IMR-90 (cell line): ENCODE measurements around the gene TRAF3IP3. TPM values are rescaled to one million over a fixed set of nuclear protein-coding genes. Genes with fewer than 3 reads are reported as not detected.

Experiments used
- ATAC-seq: fragments of 200-7000 bp; cut with Tn5 transposase; 2 replicates; pipeline ENCODE4 v1.9.1; 2020; ENCODE audit warnings: low read depth, mild to moderate bottlenecking, moderate library complexity
- BruUV-seq: library from RNA; stranded (reverse); fragments of 400-500 nt; replicated peaks from 2 replicates; lab custom pipeline; 2021; lab: Mats Ljungman, UMichigan
- CTCF ChIA-PET: fragments of 300-600 bp; formaldehyde crosslinking; extraction: SDS; loops from one replicate; lab custom pipeline; 2021; ENCODE audit warnings: antibody characterized with exemption; lab: Yijun Ruan, JAX
- POLR2A ChIA-PET: fragments of 300-600 bp; sonication (Branson Sonifier 250); formaldehyde crosslinking; loops from one replicate; lab custom pipeline; 2022; ENCODE audit warnings: antibody characterized with exemption; ENCODE audit not compliant: unreplicated experiment; lab: Charles Lee
- DNase-seq: peaks from one replicate; pipeline ENCODE4 v3.0.0; 2013
- H2AFZ ChIP-seq: replicated peaks from 2 replicates; pipeline ENCODE3; 2013; ENCODE audit warnings: low read length, mild to moderate bottlenecking; ENCODE audit not compliant: poor library complexity
- H2AK5ac ChIP-seq: 2 replicates; pipeline ENCODE4 v1.6.1; 2013; ENCODE audit warnings: low read depth, low read length, inconsistent platforms
- H2AK9ac ChIP-seq: replicated peaks from 2 replicates; pipeline ENCODE3; 2013; ENCODE audit warnings: mild to moderate bottlenecking, low read depth, low read length, moderate library complexity; ENCODE audit not compliant: poor library complexity
- H2BK120ac ChIP-seq: 2 replicates; pipeline ENCODE4 v1.6.1; 2013; ENCODE audit warnings: low read depth, low read length, inconsistent platforms
- H2BK15ac ChIP-seq: 3 replicates; pipeline ENCODE4 v1.6.1; 2013; ENCODE audit warnings: low read depth, low read length, inconsistent platforms
- H2BK20ac ChIP-seq: 2 replicates; pipeline ENCODE4 v1.6.1; 2013; ENCODE audit warnings: low read depth, mild to moderate bottlenecking, inconsistent platforms, low read length, moderate library complexity
- H2BK5ac ChIP-seq: 2 replicates; pipeline ENCODE4 v1.6.1; 2013; ENCODE audit warnings: mild to moderate bottlenecking, low read depth, low read length, inconsistent platforms; ENCODE audit not compliant: poor library complexity, severe bottlenecking
- H3K14ac ChIP-seq: replicated peaks from 2 replicates; pipeline ENCODE4 v1.6.1; 2013; ENCODE audit warnings: low read depth, low read length, inconsistent platforms
- H3K18ac ChIP-seq: 2 replicates; pipeline ENCODE4 v1.6.1; 2013; ENCODE audit warnings: low read depth, low read length, control low read depth
- H3K23ac ChIP-seq: 2 replicates; pipeline ENCODE4 v1.6.1; 2013; ENCODE audit warnings: low read depth, low read length, inconsistent platforms
- H3K27ac ChIP-seq: 2 replicates; pipeline ENCODE4 v1.5.1; 2013; ENCODE audit warnings: mild to moderate bottlenecking, control low read depth, low read length; ENCODE audit not compliant: insufficient read depth
- H3K27me3 ChIP-seq: 2 replicates; pipeline ENCODE4 v1.6.1; 2013; ENCODE audit warnings: low read length; ENCODE audit not compliant: control insufficient read depth, insufficient read depth
- H3K36me3 ChIP-seq: 2 replicates; pipeline ENCODE4 v1.6.1; 2013; ENCODE audit warnings: low read length, mixed read lengths; ENCODE audit not compliant: control insufficient read depth, insufficient read depth
- H3K4ac ChIP-seq: 2 replicates; pipeline ENCODE4 v1.6.1; 2013; ENCODE audit warnings: low read depth, low read length, inconsistent platforms
- H3K4me1 ChIP-seq: 2 replicates; pipeline ENCODE4 v1.6.1; 2013; ENCODE audit warnings: low read length, mixed read lengths; ENCODE audit not compliant: control insufficient read depth, insufficient read depth
- H3K4me2 ChIP-seq: 2 replicates; pipeline ENCODE4 v1.6.1; 2013; ENCODE audit warnings: low read depth, mild to moderate bottlenecking, control low read depth, low read length, moderate library complexity
- H3K4me3 ChIP-seq: 2 replicates; pipeline ENCODE4 v1.5.1; 2013; ENCODE audit warnings: low read depth, mild to moderate bottlenecking, control low read depth, low read length, moderate library complexity; ENCODE audit not compliant: insufficient read depth
- H3K56ac ChIP-seq: 2 replicates; pipeline ENCODE4 v1.6.1; 2013; ENCODE audit warnings: low read length, inconsistent platforms; ENCODE audit not compliant: insufficient read depth; ENCODE audit errors: extremely low read depth
- H3K79me1 ChIP-seq, 2 experiments: 2 replicates each; pipeline ENCODE4 v1.6.1; 2013; ENCODE audit warnings: low read length in 2 of 2, inconsistent platforms in 1 of 2, low read depth in 1 of 2
- H3K9ac ChIP-seq: 2 replicates; pipeline ENCODE4 v1.6.1; 2013; ENCODE audit warnings: low read depth, low read length, control low read depth
- H3K9me1 ChIP-seq: 2 replicates; pipeline ENCODE4 v1.6.1; 2013; ENCODE audit warnings: low read length, inconsistent platforms; ENCODE audit not compliant: insufficient read depth
- H3K9me3 ChIP-seq: 2 replicates; pipeline ENCODE4 v1.6.1; 2013; ENCODE audit warnings: low read length; ENCODE audit not compliant: control insufficient read depth, insufficient read depth
- H4K20me1 ChIP-seq: 2 replicates; pipeline ENCODE4 v1.6.1; 2013; ENCODE audit warnings: low read length, inconsistent platforms; ENCODE audit not compliant: insufficient read depth
- H4K5ac ChIP-seq: 2 replicates; pipeline ENCODE4 v1.6.1; 2013; ENCODE audit warnings: mild to moderate bottlenecking, low read depth, low read length, control low read depth
- H4K8ac ChIP-seq, 2 experiments: 2 replicates each; pipeline ENCODE4 v1.6.1; 2013; ENCODE audit warnings: low read depth in 2 of 2, low read length in 2 of 2, control low read depth in 1 of 2, inconsistent platforms in 1 of 2
- H4K91ac ChIP-seq: 2 replicates; pipeline ENCODE4 v1.6.1; 2013; ENCODE audit warnings: low read depth, low read length, inconsistent platforms; ENCODE audit not compliant: insufficient read depth
- BHLHE40 ChIP-seq: fragments of 150-350 bp; IDR thresholded peaks from 2 replicates; pipeline ENCODE4 v1.6.1; 2016; ENCODE audit warnings: mild to moderate bottlenecking, low read depth, low read length
- CHD1 ChIP-seq: IDR thresholded peaks from 2 replicates; pipeline ENCODE4 v1.6.1; 2012; ENCODE audit warnings: low read depth, low read length, improper control_type of control experiment
- ELK1 ChIP-seq: fragments of 150-350 bp; IDR thresholded peaks from 2 replicates; pipeline ENCODE4 v1.6.1; 2016; ENCODE audit warnings: low read depth, mild to moderate bottlenecking, low read length, moderate library complexity, borderline replicate concordance
- FOS ChIP-seq: fragments of 150-350 bp; IDR thresholded peaks from 2 replicates; pipeline ENCODE4 v1.6.1; 2016; ENCODE audit warnings: low read depth, low read length
- MAZ ChIP-seq: IDR thresholded peaks from 2 replicates; pipeline ENCODE4 v1.6.1; 2012; ENCODE audit warnings: low read depth, mild to moderate bottlenecking, low read length, improper control_type of control experiment, moderate library complexity, borderline replicate concordance
- MXI1 ChIP-seq: IDR thresholded peaks from 2 replicates; pipeline ENCODE4 v1.6.1; 2012; ENCODE audit warnings: low read depth, mild to moderate bottlenecking, low read length, moderate library complexity, borderline replicate concordance
- POLR2A ChIP-seq: IDR thresholded peaks from 2 replicates; pipeline ENCODE4 v1.6.1; 2012; ENCODE audit warnings: mild to moderate bottlenecking, low read depth, low read length
- RAD21 ChIP-seq: IDR thresholded peaks from 2 replicates; pipeline ENCODE4 v1.6.1; 2012; ENCODE audit warnings: low read length, improper control_type of control experiment
- RCOR1 ChIP-seq: IDR thresholded peaks from 2 replicates; pipeline ENCODE4 v1.6.1; 2012; ENCODE audit warnings: mild to moderate bottlenecking, low read length, improper control_type of control experiment; ENCODE audit not compliant: insufficient replicate concordance
- RFX5 ChIP-seq: IDR thresholded peaks from 2 replicates; pipeline ENCODE4 v1.8.0; 2012; ENCODE audit warnings: low read depth, mild to moderate bottlenecking, low read length, moderate library complexity
- SMC3 ChIP-seq: fragments of 150-350 bp; IDR thresholded peaks from 2 replicates; pipeline ENCODE4 v1.6.1; 2016; ENCODE audit warnings: low read depth, mild to moderate bottlenecking, antibody characterized with exemption, low read length, moderate library complexity
- USF2 ChIP-seq: fragments of 150-350 bp; IDR thresholded peaks from 2 replicates; pipeline ENCODE4 v1.6.1; 2017; ENCODE audit warnings: mild to moderate bottlenecking, antibody characterized with exemption, low read length, low read depth
- WGBS, 2 experiments: methylation state at CpG; one replicate each; pipeline versions ENCODE4 v1.1.5 to v1.1.7; 2013; ENCODE audit warnings: missing lambda C conversion rate in 2 of 2; ENCODE audit not compliant: insufficient read length in 1 of 2; ENCODE audit errors: extremely low coverage in 2 of 2; 5-methylcytosine and 5-hydroxymethylcytosine counted together
- dilution Hi-C: fragments of 300-500 bp; cut with HindIII; formaldehyde crosslinking; loops from one replicate; pipeline ENCODE4 v1.14.3; 2018; ENCODE audit warnings: low sequenced_read_pairs; ENCODE audit not compliant: unreplicated experiment
- in situ Hi-C: fragments of 300-500 bp; cut with MboI; formaldehyde crosslinking; loops from 3 replicates; pipeline ENCODE4 v1.14.3; 2019; ENCODE audit warnings: low sequenced_read_pairs, inconsistent platforms, mixed read lengths
- intact Hi-C: fragments of 100-400 bp; cut with micrococcal nuclease; formaldehyde crosslinking; loops from 2 replicates; pipeline ENCODE4 v1.10.0; 2022
- polyA plus RNA-seq, 3 experiments: library from polyadenylated mRNA; depleted of rRNA; stranded (reverse); fragments of >200 nt; gene quantifications; 2 replicates each; pipeline ENCODE4 v1.2.3, GENCODE V29; 2012; ENCODE audit warnings: low replicate concordance in 1 of 3
- total RNA-seq: library from RNA; depleted of rRNA; stranded (reverse); fragments of >200 nt; gene quantifications from 2 replicates; pipeline ENCODE4 v1.2.3, GENCODE V29; 2012

Gene TRAF3IP3
- total and polyA plus RNA-seq, 2 of the 4 experiments (the other 2 are of a cell fraction): 0.12 to 0.18 TPM

- H2AK5ac ChIP-seq: no peak overlapping the region
- DNase-seq (no peak), ATAC-seq (no peak)
- H3K4me1 ChIP-seq: no peaks in the 10 kb centered on the region
- H3K18ac ChIP-seq: no peak overlapping the region
- intact Hi-C loops: no loop called here
- no peak overlapping the region for H2BK5ac ChIP-seq
- no peak overlapping the region for H4K5ac ChIP-seq
- no peak overlapping the region for H3K56ac ChIP-seq
- no peak overlapping the region for H3K23ac ChIP-seq
- H2BK120ac ChIP-seq: no peak overlapping the region
- H3K36me3 ChIP-seq: no peaks in the 10 kb centered on the region
- no peaks in the 10 kb centered on the region for H4K20me1 ChIP-seq
- no peak overlapping the region for H4K91ac ChIP-seq
- no CpG with 5 or more reads among the region's 1 CpG for WGBS, 2 experiments
- BruUV-seq: no TSS peak
- H2AK9ac ChIP-seq: no peak overlapping the region
- dilution Hi-C loops: loop anchor here (25.0 kb wide), 1 partner anchor 168 kb away; no protein-coding TSS in a partner anchor
- H3K9me1 ChIP-seq: peaks cover 3% of the 10 kb centered on the region
- no peak overlapping the region for H3K4ac ChIP-seq
- no peaks in the 10 kb centered on the region for H3K79me1 ChIP-seq
- no peak overlapping the region for H2AFZ ChIP-seq
- TF ChIP-seq MAZ: no peak
- TF ChIP-seq ELK1: no peak
- no peak for TF ChIP-seq USF2
- no peak for TF ChIP-seq FOS
- no peak for TF ChIP-seq RFX5
- no peak for TF ChIP-seq RCOR1
- no peak for TF ChIP-seq CHD1
- TF ChIP-seq BHLHE40: no peak
- no peak for TF ChIP-seq POLR2A
- TF ChIP-seq RAD21: no peak
- TF ChIP-seq SMC3: no peak
- TF ChIP-seq MXI1: no peak
- no peak overlapping the region for H3K27ac ChIP-seq
- in situ Hi-C loops: no loop called here
- H3K14ac ChIP-seq: no peak overlapping the region
- H3K4me3 ChIP-seq: no peak overlapping the region
- H3K9ac ChIP-seq: no peak overlapping the region
- H2BK20ac ChIP-seq: no peak overlapping the region
- no peak overlapping the region for H2BK15ac ChIP-seq
- H3K27me3 ChIP-seq: no peaks in the 10 kb centered on the region
- POLR2A ChIA-PET: no interaction called here
- CTCF ChIA-PET: interaction anchor here (1.2 kb wide), 1 partner anchor 9 kb away, joined by 4 read pairs; the partner anchor contains the start of gene UTP25
- H4K8ac ChIP-seq: no peak overlapping the region
- no peaks in the 10 kb centered on the region for H3K9me3 ChIP-seq
- no peak overlapping the region for H3K4me2 ChIP-seq
These were observed 63.2 kb downstream of the TRAF3IP3 start for GRCh38 chr1:209819058-209819457.
